ENCODE results near the gene ZNF813.
"Not testable (repeated sequence)": the region's sequence is repeated elsewhere in the genome, so short reads cannot be mapped to it uniquely, and the experiment has no call there.

The ZNF813 gene

GRCh38 chr19:53467485-53468262 is at the start of gene ZNF813:
TSS of gene ZNF813 (plus strand) at chr19:53467733. CDS start at chr19:53483823, 16,090 bp downstream.
- peak; percentile 57 for DNase-seq (ENCODE audit: low read depth, low spot score)

GRCh38 chr19:53420520-53421315 is 46.8 kb upstream of the ZNF813 start:
- not testable (repeated sequence) for DNase-seq (ENCODE audit: low read depth, low spot score)

- no peak for DNase-seq (ENCODE audit: low read depth, low spot score)
Observed at GRCh38 chr19:53422551-53422950, 45.0 kb upstream of the ZNF813 start.

- not testable (repeated sequence) for DNase-seq (ENCODE audit: low read depth, low spot score)
Observed at GRCh38 chr19:53423074-53423473, 44.5 kb upstream of the ZNF813 start.

GRCh38 chr19:53423680-53424079 is 43.9 kb upstream of the ZNF813 start:
- not testable (repeated sequence) for DNase-seq (ENCODE audit: low read depth, low spot score)

GRCh38 chr19:53424968-53425597 is 42.5 kb upstream of the ZNF813 start:
- DNase-seq (ENCODE audit: low read depth, low spot score), result peak; percentile 54

GRCh38 chr19:53431399-53432087 is 36.0 kb upstream of the ZNF813 start, which contains the start of gene ZNF761:
TSS of gene ZNF761 (plus strand) at chr19:53431984. CDS start at chr19:53447269, 15,285 bp downstream.
- peak; percentile 86 for DNase-seq (ENCODE audit: low read depth, low spot score)

GRCh38 chr19:53432088-53432661 is 35.4 kb upstream of the ZNF813 start:
- DNase-seq (ENCODE audit: low read depth, low spot score), result no peak

GRCh38 chr19:53443809-53444208 is 23.7 kb upstream of the ZNF813 start:
- DNase-seq (ENCODE audit: low read depth, low spot score), result not testable (repeated sequence)

- DNase-seq (ENCODE audit: low read depth, low spot score), result not testable (repeated sequence)
Observed at GRCh38 chr19:53447196-53447595, 20.3 kb upstream of the ZNF813 start.

- DNase-seq (ENCODE audit: low read depth, low spot score), result no peak
Observed at GRCh38 chr19:53455828-53456227, 11.7 kb upstream of the ZNF813 start.

GRCh38 chr19:53460131-53460721 is 7.3 kb upstream of the ZNF813 start:
- not testable (repeated sequence) for DNase-seq (ENCODE audit: low read depth, low spot score)

- DNase-seq (ENCODE audit: low read depth, low spot score), result no peak
Observed at GRCh38 chr19:53461866-53462265, 5.7 kb upstream of the ZNF813 start.

GRCh38 chr19:53462861-53463260 is 4.7 kb upstream of the ZNF813 start:
- no peak for DNase-seq (ENCODE audit: low read depth, low spot score)

- no peak for DNase-seq (ENCODE audit: low read depth, low spot score)
Observed at GRCh38 chr19:53463263-53463662, 4.3 kb upstream of the ZNF813 start.

- no peak for DNase-seq (ENCODE audit: low read depth, low spot score)
Observed at GRCh38 chr19:53466726-53467484, 628 bp upstream of the ZNF813 start.

- DNase-seq (ENCODE audit: low read depth, low spot score), result not testable (repeated sequence)
Observed at GRCh38 chr19:53468628-53469027, 1.1 kb downstream of the ZNF813 start.

GRCh38 chr19:53471916-53472315 is 4.4 kb downstream of the ZNF813 start:
- DNase-seq (ENCODE audit: low read depth, low spot score), result no peak

GRCh38 chr19:53474832-53475231 is 7.3 kb downstream of the ZNF813 start:
- DNase-seq (ENCODE audit: low read depth, low spot score), result not testable (repeated sequence)

- DNase-seq (ENCODE audit: low read depth, low spot score), result not testable (repeated sequence)
Observed at GRCh38 chr19:53475470-53475869, 7.9 kb downstream of the ZNF813 start.

Data from iPS DF 19.7 (cell line).